CD14-positive monocyte (primary cell): ENCODE data around the gene UBE3C. TPM values are rescaled to one million over a fixed set of nuclear protein-coding genes. Genes with fewer than 3 reads are reported as not detected.
A peak's percentile ranks its signal among the peaks of the same experiment; 100 is the strongest.

Source experiments
- DNase-seq, 3 donors: peaks; one replicate each; pipeline ENCODE4 v3.0.0-alpha.2; 2011 to 2022
- H2AFZ ChIP-seq: 2 replicates; pipeline ENCODE4 v1.6.0; 2012; ENCODE audit warnings: mild to moderate bottlenecking, low read depth, low read length, inconsistent platforms; ENCODE audit not compliant: insufficient read depth, poor library complexity, severe bottlenecking
- H3K27ac ChIP-seq, 2 donors: 1 replicate in 1 of 2; 2 replicates in 1 of 2; pipeline ENCODE4 v1.5.1; 2012 to 2013; ENCODE audit warnings: low read length in 2 of 2, control low read depth in 1 of 2, inconsistent platforms in 1 of 2, low read depth in 1 of 2, mild to moderate bottlenecking in 1 of 2
- H3K27me3 ChIP-seq, 2 donors: one replicate each; pipeline versions ENCODE4 v1.6.0 to v1.6.1; 2011 to 2013; ENCODE audit warnings: low read length in 2 of 2; ENCODE audit not compliant: control insufficient read depth in 2 of 2, insufficient read depth in 2 of 2
- H3K36me3 ChIP-seq, 2 donors: replicated peaks in 1 of 2; 1 replicate in 1 of 2; 2 replicates in 1 of 2; pipeline versions ENCODE4 v1.5.1 to v1.6.1; 2012 to 2013; ENCODE audit warnings: low read length in 2 of 2, control low read depth in 1 of 2, inconsistent platforms in 1 of 2, mild to moderate bottlenecking in 1 of 2; ENCODE audit not compliant: insufficient read depth in 2 of 2, control insufficient read depth in 1 of 2
- H3K4me1 ChIP-seq, 2 donors: 1 replicate in 1 of 2; 2 replicates in 1 of 2; pipeline versions ENCODE4 v1.5.1 to v1.6.1; 2012 to 2013; ENCODE audit warnings: low read length in 2 of 2, control low read depth in 1 of 2, inconsistent platforms in 1 of 2, mild to moderate bottlenecking in 1 of 2, moderate library complexity in 1 of 2; ENCODE audit not compliant: insufficient read depth in 2 of 2, control insufficient read depth in 1 of 2
- H3K4me2 ChIP-seq: replicated peaks from 2 replicates; pipeline ENCODE3; 2012; ENCODE audit warnings: low read length, moderate library complexity, mild to moderate bottlenecking; ENCODE audit not compliant: poor library complexity, severe bottlenecking; ENCODE audit errors: extremely low read depth
- H3K4me3 ChIP-seq, 3 experiments: fragments of 200-600 bp in 1 of 3; sonication (generic) in 1 of 3; replicated peaks in 1 of 3; 1 replicate in 2 of 3; 2 replicates in 1 of 3; pipeline ENCODE4 v1.5.1; 2011 to 2013; ENCODE audit warnings: low read length in 3 of 3, mild to moderate bottlenecking in 3 of 3, control low read depth in 2 of 3, low read depth in 2 of 3, inconsistent platforms in 1 of 3, moderate library complexity in 1 of 3
- H3K79me2 ChIP-seq: 2 replicates; pipeline ENCODE4 v1.6.0; 2012; ENCODE audit warnings: mild to moderate bottlenecking, control low read depth, inconsistent platforms, low read length, moderate library complexity; ENCODE audit not compliant: insufficient read depth
- H3K9ac ChIP-seq: 2 replicates; pipeline ENCODE4 v1.6.0; 2017; ENCODE audit warnings: low read length, mild to moderate bottlenecking; ENCODE audit not compliant: insufficient read depth, poor library complexity, severe bottlenecking
- H3K9me3 ChIP-seq, 2 donors: replicated peaks in 1 of 2; 1 replicate in 1 of 2; 2 replicates in 1 of 2; pipeline versions ENCODE4 v1.5.1 to v1.6.1; 2012 to 2013; ENCODE audit warnings: low read length in 2 of 2, control low read depth in 1 of 2; ENCODE audit not compliant: control insufficient read depth in 1 of 2, insufficient read depth in 1 of 2
- H4K20me1 ChIP-seq: 2 replicates; pipeline ENCODE4 v1.6.0; 2012; ENCODE audit warnings: mild to moderate bottlenecking, low read length, control low read depth, moderate library complexity; ENCODE audit not compliant: insufficient read depth
- H3K27ac Mint-ChIP-seq, 7 donors: one replicate each; pipeline ENCODE4 v1.8.0; 2020; ENCODE audit warnings: mild to moderate bottlenecking in 7 of 7, mixed read lengths in 7 of 7, moderate library complexity in 6 of 7, inconsistent platforms in 2 of 7
- H3K27me3 Mint-ChIP-seq, 3 donors: one replicate each; pipeline ENCODE4 v1.8.0; 2021 to 2022; ENCODE audit warnings: low read depth in 3 of 3, mild to moderate bottlenecking in 3 of 3, mixed read lengths in 3 of 3, moderate library complexity in 3 of 3, inconsistent platforms in 1 of 3
- H3K36me3 Mint-ChIP-seq, 2 donors: one replicate each; pipeline ENCODE4 v1.8.0; 2020; ENCODE audit warnings: mixed read lengths in 2 of 2, inconsistent platforms in 1 of 2, mild to moderate bottlenecking in 1 of 2
- H3K4me1 Mint-ChIP-seq: one replicate; pipeline ENCODE4 v1.8.0; 2020; ENCODE audit warnings: mild to moderate bottlenecking, mixed read lengths
- H3K4me3 Mint-ChIP-seq, 2 donors: one replicate each; pipeline ENCODE4 v1.8.0; 2020; ENCODE audit warnings: mild to moderate bottlenecking in 2 of 2, mixed read lengths in 2 of 2, moderate library complexity in 1 of 2
- H3K9me3 Mint-ChIP-seq, 7 donors: one replicate each; pipeline ENCODE4 v1.8.0; 2020 to 2022; ENCODE audit warnings: mixed read lengths in 7 of 7, mild to moderate bottlenecking in 6 of 7, moderate library complexity in 6 of 7, inconsistent platforms in 2 of 7
- CTCF ChIP-seq: fragments of 200-600 bp; IDR thresholded peaks from one replicate; pipeline ENCODE4 v1.8.0; 2022; ENCODE audit warnings: antibody characterized with exemption, mild to moderate bottlenecking
- WGBS: methylation state at CpG from one replicate; pipeline ENCODE4 v1.1.5; 2013; ENCODE audit warnings: missing lambda C conversion rate; ENCODE audit not compliant: insufficient coverage; 5-methylcytosine and 5-hydroxymethylcytosine counted together
- intact Hi-C, 2 donors: fragments of 100-400 bp; cut with micrococcal nuclease; formaldehyde crosslinking; loops; one replicate each; pipeline versions ENCODE4 v1.15.0 to v1.15.1; 2023
- polyA plus RNA-seq, 3 donors: library from polyadenylated mRNA; depleted of rRNA in 1 of 3; unstranded in 2 of 3; stranded (reverse) in 1 of 3; fragments of 300-500 nt in 2 of 3; fragments of >200 nt in 1 of 3; fragmentation: Illumina TruSeq in 2 of 3; gene quantifications; 1 replicate in 2 of 3; 2 replicates in 1 of 3; pipeline ENCODE4 v1.2.3, GENCODE V29; 2012 to 2021

UBE3C gene
- polyA plus RNA-seq, 3 donors: 19.5 to 34.5 (median 24.3) TPM

GRCh38 chr7:157136372-157136771, 2.4 kb upstream of the UBE3C start:
- Mint-ChIP-seq H3K4me1 (peaks cover 33% of the 10 kb centered on the region), H3K36me3 (peaks cover 0 to 1% of the 10 kb centered on the region in 2 donors), H3K9me3 (peaks cover 0 to 2% (median 0%) of the 10 kb centered on the region in 7 donors), H3K4me3 (peak overlapping the region; percentile 4 to 52), H3K27ac (peak overlapping the region; percentile 71 to 92 (median 85)), H3K27me3 (peaks cover 0 to 8% (median 6%) of the 10 kb centered on the region in 3 donors)
- Histone ChIP-seq H3K4me3 (peak overlapping the region in 2 of 3 experiments; percentile 2 to 40), H3K27ac (peak overlapping the region; percentile 5 to 67), H3K36me3 (peaks cover 2 to 4% of the 10 kb centered on the region in 2 donors), H2AFZ (peak overlapping the region; percentile 68), H3K4me2 (peak overlapping the region; percentile 54), H3K27me3 (no peaks in the 10 kb centered on the region), H3K4me1 (peaks cover 42 to 48% of the 10 kb centered on the region in 2 donors), H4K20me1 (peaks cover 22% of the 10 kb centered on the region), H3K9me3 (no peaks in the 10 kb centered on the region), H3K9ac (no peak overlapping the region), H3K79me2 (peaks cover 30% of the 10 kb centered on the region)
- no CpG with 5 or more reads among the region's 4 CpGs for WGBS
- peak; percentile 61 to 90 (median 83) for DNase-seq
- TF ChIP-seq CTCF: peak; percentile 14
- intact Hi-C loops: loop anchor here in 1 of 2 donors (5.0 to 10.0 kb wide), 2 partner anchors 184 to 718 kb away; no protein-coding TSS in a partner anchor

GRCh38 chr7:157138101-157138423, 664 bp upstream of the UBE3C start:
- H3K36me3 ChIP-seq: peaks cover 5 to 19% of the 10 kb centered on the region in 2 donors
- peak overlapping the region; percentile 58 to 90 for H3K27ac ChIP-seq
- H3K4me3 ChIP-seq: peak overlapping the region; percentile 40 to 87 (median 71)
- H3K27me3 Mint-ChIP-seq: peaks cover 0 to 2% (median 0%) of the 10 kb centered on the region in 3 donors
- peak overlapping the region; percentile 82 for H3K9ac ChIP-seq
- peak overlapping the region; percentile 91 for H2AFZ ChIP-seq
- peak overlapping the region; percentile 74 to 88 (median 84) for H3K27ac Mint-ChIP-seq
- DNase-seq: no peak
- H4K20me1 ChIP-seq: peaks cover 39% of the 10 kb centered on the region
- H3K4me1 ChIP-seq: peaks cover 42 to 53% of the 10 kb centered on the region in 2 donors
- WGBS: 43% methylated on average over 4 of the region's 5 CpGs
- H3K79me2 ChIP-seq: peaks cover 47% of the 10 kb centered on the region
- H3K27me3 ChIP-seq: no peaks in the 10 kb centered on the region
- peaks cover 37% of the 10 kb centered on the region for H3K4me1 Mint-ChIP-seq
- H3K9me3 ChIP-seq: no peaks in the 10 kb centered on the region
- intact Hi-C loops: loop anchor here in 1 of 2 donors (5.0 to 10.0 kb wide), 2 partner anchors 186 to 717 kb away; no protein-coding TSS in a partner anchor
- peaks cover 8 to 16% of the 10 kb centered on the region in 2 donors for H3K36me3 Mint-ChIP-seq
- no peak for TF ChIP-seq CTCF
- H3K4me2 ChIP-seq: peak overlapping the region; percentile 97
- peak overlapping the region; percentile 73 to 74 for H3K4me3 Mint-ChIP-seq
- H3K9me3 Mint-ChIP-seq: peaks cover 0 to 2% (median 0%) of the 10 kb centered on the region in 7 donors
